Measurements from ENCODE around the gene FARSB.
"Not testable (repeated sequence)": the region's sequence is repeated elsewhere in the genome, so short reads cannot be mapped to it uniquely, and the experiment has no call there.

The FARSB gene

DNA sequence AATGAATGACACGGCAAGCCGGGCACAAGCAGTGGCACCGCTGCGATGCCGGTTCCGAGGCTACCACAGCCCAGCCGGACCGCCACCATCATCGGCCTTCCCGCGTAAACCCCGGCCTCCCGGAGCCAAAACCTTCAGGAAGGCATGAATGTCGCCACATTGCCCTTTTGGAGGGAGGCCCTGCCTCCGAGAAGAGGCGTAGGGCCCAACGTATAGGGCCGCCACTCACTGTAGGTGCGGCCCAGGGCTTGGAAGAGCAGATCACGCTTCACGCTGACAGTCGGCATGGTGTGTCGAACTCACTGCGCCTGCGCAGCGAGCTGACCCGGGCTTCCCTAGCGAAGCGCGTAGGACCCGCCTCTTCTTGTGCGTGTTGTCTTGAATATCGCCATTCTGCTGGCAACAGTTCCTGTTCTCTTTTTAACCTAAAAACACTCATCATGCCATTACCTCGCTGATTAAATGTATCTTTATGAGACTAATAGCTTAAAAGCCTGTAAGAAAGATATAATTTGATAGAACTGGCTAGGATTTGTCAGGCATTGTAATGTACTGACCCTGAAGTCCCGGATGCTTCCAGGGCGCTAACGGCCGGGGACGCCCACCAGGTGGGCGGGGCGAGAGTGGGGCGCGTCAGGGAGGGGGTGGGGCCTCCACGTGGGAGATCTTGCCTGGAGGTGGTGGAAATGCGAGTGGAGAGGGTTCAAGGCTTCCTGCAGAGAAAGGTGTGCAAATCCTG lies at the start of gene FARSB:
TSS of gene FARSB (minus strand) at position 306 of the 739 bp plus-strand sequence. CDS start at position 287, 19 bp downstream.
- DNase-seq: peak; percentile 76 to 95

DNA sequence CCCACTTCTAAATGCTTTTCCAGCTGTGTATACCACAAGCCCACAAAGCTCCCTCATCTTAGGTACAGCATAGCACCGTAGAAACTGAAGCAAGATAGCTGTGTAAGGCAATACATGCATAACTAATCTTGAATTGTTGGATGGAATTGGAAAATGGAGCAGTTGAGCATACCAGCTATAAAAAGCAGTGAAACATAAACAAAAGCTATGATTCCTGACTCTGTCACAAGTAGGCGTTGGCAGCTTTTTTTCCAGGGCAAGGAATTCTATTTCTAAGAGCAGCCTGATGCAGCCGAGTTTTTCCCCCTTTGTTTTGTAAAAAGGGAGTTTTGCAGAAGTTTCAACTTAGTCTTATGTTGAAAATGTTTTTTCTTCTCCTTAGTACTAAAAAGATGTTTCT lies 48.0 kb upstream of the FARSB start:
- DNase-seq: no peak

DNA sequence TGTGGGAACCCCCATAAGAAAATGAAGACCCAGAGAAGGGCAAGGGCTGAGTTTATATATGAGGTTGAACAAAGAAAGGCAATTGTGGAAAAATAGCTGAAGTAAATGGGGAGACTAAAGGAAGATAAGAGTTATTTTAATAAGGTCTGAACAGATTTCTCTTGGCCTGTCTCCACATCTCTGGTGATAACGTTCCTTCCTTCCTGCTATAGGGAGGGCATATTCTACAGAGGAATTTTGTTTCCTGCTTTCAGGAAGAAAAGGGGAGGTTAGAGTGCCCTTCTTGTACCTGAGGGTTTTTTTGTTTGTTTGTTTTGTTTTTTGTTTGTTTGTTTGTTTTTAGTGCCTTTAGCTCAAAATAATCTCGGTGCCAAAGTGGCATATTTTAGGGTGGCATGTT lies 47.2 kb upstream of the FARSB start:
- no peak for DNase-seq

DNA sequence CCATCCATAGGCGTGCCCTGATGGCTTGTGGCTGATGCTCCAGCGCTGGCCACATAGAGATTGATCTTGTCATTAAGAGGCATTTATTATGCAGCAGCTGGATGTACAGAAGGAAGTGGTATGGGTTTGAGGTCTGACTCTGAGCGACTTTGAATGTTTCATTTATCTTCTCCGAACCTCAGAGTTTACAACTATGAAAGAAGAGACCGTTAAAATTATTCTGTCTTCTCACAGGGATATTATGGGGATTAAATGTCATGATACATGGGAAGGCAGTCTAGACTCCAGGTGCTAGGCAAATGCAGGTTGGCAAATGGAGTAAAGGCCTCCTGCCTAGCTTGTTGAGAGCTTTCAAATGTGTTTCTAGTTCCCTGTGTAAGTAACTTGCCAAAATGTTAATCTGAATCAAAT lies 45.8 kb upstream of the FARSB start:
- no peak for DNase-seq

GRCh38 chr2:222701233-222701632 lies 45.3 kb upstream of the FARSB start:
- no peak for DNase-seq

GRCh38 chr2:222698276-222698675 lies 42.4 kb upstream of the FARSB start:
- DNase-seq: no peak

- DNase-seq: no peak
These were observed 37.9 kb upstream of the FARSB start for GRCh38 chr2:222693837-222694236.

DNA sequence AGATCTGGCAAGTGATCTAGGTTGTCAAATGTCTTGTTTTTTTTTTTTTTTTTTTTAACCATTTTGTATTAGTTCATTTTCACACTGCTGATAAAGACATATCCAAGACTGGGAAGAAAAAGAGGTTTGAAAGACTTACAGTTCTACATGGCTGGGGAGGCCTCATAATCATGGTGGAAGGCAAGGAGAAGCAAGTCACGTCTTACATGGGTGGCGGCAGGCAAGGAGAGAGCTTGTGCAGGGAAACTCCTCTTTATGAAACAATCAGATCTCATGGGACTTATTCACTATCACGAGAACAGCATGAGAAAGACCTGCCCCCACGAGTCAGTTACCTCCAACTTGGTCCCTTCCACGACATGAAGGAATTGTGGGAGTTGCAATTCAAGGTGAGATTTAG lies 37.5 kb upstream of the FARSB start:
- not testable (repeated sequence) for DNase-seq

- peak; percentile 12 to 60 for DNase-seq
These were observed 34.8 kb upstream of the FARSB start for GRCh38 chr2:222690564-222691200.

DNA sequence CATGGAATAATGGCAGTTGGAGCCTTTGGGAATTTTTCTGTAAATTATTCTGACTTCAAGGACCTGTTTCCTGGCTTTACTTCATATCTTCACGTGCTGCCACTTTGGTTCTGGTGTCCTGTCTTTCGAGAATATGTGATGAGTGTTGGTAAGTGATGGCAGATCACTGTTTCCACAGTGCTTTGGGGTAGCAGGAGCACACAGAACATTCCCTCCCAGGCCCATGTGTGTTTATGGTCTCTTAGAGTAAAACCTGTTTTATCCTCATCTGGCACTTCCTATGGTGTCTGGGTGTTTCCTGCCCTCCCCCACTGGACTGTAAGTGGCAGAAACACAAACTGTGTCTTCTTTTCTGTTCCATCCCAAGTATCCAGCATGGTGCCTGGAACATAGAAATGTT lies 33.4 kb upstream of the FARSB start:
- DNase-seq: no peak

DNA sequence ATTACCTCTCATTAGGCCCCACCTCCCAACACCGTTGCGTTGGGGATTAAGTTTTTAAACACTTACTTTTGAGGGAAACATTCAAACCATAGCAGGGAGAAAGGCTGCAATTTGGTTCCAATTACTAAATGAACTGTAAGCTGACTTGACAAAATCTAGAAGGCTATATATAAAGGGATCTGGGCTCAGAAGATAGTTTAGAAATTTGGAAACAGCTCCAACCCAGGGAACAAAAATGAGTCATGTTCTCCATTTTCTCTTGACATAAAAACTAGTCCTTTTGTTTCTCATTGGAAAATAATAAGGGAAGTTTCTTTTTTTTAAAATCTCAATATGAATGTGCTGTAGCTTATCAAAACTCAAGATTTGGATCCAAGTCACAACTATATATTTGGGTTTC lies 33.0 kb upstream of the FARSB start:
- DNase-seq: no peak

DNA sequence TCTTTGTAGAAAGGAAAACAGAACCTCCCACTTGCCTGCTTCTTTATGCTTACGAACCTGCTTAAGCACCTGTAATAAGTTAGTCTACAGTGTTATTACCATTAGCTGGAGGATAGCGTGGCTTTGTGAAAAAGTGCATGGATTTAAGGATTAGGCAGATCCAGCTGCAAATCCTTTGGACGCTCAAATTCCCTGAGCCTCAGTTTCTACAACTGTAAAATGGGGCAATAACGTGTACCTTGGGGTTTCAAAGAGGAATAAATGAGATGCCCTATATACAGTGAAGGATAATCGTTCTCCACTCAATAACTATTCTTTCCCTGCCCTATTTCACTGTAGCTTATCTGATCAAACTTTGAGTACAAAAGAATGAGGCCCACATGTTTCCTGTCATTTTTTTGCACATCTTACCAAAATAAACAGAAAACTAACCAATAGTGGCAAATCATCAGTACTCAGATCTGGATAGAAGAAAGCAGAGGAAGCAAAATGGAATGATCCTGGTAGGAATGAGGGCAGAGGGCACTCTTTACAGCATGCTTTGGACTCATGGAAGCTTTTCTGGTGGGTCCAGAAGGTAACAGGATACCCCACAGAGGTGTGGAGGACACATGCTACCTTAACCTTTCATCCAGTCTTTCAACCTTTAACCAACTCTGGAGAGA lies 30.3 kb upstream of the FARSB start:
- no peak for DNase-seq

DNA sequence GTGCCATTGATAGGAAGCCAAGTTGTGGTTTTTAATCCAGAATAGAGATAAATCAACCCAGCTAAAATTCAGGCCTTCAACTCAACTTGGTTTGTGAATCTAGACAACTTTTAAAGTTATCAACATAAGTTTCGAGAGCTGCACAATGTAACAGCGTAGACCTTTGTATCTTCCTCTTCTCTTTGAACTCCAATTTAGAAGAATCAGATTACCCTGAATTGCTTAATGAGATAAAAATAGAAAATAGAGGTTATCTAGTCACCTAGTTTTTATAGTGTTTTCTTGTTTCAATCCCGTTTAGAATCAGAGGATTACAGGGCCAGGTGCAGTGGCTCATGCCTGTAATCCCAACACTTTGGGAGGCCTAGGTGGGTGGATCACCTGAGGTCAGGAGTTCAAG lies 27.9 kb upstream of the FARSB start:
- no peak for DNase-seq

DNA sequence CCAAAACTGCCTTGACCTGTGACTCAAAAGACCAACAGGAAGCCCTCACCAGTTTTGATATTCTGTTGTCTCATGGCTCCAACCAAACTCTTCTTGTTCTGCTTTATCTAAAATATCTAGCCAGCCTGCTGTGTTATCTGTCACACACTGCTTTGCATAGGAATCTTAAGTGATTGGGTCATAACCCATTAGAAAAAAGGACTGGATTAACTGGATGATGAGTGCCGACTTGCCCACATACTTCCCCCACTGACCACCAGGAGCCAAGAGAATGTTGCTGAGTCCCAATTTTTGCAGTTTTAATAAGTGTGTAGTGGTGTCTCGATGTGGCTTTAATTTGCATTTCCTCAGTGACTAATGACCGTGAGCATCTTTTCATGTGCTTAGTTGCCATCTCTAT lies 22.1 kb upstream of the FARSB start:
- DNase-seq: no peak

- no peak for DNase-seq
These were observed 18.0 kb upstream of the FARSB start for GRCh38 chr2:222673883-222674282.

GRCh38 chr2:222673273-222673672 lies 17.4 kb upstream of the FARSB start:
- DNase-seq: no peak

GRCh38 chr2:222672068-222672401 lies 16.1 kb upstream of the FARSB start:
- no peak for DNase-seq

DNA sequence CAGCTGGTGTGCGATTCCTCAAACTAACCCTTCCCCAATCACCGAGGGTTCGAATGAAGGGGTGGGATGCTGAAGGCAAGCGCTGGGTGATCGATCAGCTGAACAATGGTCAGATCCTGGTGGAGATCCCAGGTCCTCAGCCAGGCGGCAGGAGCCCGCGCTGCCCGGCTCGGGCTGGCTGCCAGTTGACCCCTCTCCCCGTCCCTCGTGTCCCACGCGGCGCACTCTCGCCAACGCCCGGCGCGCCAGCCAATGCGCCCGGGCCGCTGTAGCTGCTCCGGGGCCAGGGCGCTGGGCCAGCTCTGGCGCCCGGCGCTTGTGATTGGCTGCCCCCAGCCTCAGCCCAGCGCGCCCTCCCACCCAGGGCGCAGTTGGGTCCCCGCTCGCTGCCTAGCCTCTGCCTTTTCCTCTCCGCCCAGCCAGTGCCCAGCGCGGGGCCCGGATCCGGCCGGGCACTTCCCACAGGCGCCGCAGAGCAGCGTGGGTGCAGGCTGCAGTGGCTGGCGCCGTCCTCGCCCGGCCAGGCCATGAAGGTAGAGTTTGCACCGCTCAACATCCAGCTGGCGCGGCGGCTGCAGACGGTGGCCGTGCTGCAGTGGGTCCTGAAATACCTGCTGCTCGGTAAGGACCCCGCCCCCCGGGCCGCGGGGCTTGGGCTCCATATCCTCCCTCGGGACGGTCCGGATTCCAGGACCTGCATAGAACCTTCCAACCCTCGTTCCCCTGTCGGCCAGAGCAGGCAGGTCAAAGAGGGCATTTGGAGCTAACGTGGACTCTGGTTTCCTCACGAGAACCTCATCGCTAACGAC lies 15.6 kb upstream of the FARSB start, which contains the start of gene MOGAT1:
TSS of gene MOGAT1 (plus strand) at position 400 of the 809 bp plus-strand sequence. CDS start at position 528, 128 bp downstream.
- DNase-seq: no peak

- DNase-seq: no peak
These were observed 14.5 kb upstream of the FARSB start for GRCh38 chr2:222670191-222671038.

DNA sequence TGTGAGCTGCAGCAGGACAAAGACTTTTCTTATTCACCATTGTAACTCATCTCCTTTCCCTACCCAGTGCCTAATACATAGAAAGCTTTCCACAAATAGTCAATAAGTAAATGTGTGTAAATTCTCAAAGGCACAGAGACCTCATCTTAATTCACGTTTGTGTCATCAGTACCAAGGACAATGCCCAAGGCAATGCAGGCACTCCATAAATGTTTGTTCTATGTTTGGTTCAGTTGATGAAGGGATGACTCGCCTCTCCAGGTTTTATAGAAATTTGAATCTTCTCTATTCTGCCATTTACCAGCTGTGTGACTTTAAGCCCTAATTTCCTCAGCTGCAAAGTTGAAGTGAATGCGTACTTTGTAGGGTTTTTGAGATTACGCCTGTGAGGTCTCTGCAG lies 13.5 kb upstream of the FARSB start:
- no peak for DNase-seq

DNA sequence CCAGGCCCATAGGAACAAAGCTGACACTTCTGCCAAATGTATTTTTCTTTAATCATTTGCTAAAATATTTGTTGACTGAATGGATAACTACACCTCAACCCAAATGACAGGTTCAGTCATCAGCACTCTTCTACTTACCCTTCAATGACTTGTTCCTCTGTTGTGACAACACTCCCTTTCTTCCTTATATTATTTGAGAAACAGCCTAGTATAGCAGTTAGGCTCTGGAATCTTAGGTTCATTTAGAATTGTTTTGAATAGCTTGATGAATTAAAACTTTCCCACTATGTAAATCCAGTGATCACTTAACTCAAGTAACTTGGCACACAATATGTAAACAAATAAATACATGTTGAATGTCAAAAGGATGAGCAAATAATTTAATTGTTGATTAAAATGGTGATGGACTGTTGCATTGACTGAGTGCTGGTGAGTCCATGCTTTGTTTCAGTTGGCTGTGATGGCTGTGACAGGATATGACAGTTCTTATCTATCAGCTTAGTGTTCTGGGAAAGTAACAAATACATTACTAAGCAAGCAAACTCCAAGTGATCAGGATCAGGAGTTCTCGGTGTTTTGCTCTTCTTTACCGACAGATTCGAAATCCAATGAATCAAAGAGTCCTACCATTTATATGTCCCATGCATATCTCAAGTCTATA lies 12.7 kb upstream of the FARSB start:
- no peak for DNase-seq

DNA sequence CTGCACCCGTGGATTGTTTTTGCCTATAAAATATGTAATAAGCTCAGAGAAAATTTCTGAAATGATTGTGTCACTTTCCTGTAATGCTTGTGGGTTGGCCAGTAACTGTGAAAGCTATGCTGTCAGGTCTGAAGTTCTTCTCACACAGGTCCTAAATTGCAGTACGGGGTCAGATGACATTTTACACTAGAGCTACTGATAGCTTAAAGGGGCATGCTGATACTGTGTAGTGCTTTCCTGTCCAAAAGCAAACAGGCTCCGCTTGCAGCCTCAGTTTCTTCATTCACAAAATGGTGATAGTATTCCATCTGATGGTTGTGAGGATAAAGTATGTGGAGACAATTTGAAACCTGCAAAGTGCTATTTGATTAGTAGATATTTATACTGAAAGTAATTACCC lies 7.6 kb upstream of the FARSB start:
- no peak for DNase-seq

Measured in SW 1271 (cell line).